ENCODE results near the gene LASP1. TPM values are rescaled to one million over a fixed set of nuclear protein-coding genes. Genes with fewer than 3 reads are reported as not detected.
"Not testable (repeated sequence)": the region's sequence is repeated elsewhere in the genome, so short reads cannot be mapped to it uniquely, and the experiment has no call there.

The LASP1 gene
- total and polyA plus RNA-seq, 8 donors = 33.7 to 183 (median 101) TPM

GRCh38 chr17:38947189-38947588 is 77.3 kb downstream of the LASP1 start:
- Histone ChIP-seq H3K9me3 (no peaks in the 10 kb centered on the region), H3K27me3 (no peaks in the 10 kb centered on the region), H3K36me3 (no peaks in the 10 kb centered on the region), H3K4me1 (peaks cover 0 to 13% (median 6%) of the 10 kb centered on the region in 4 donors), H3K4me3 (no peak overlapping the region), H3K27ac (no peak overlapping the region)
- no peak for TF ChIP-seq CTCF (IDR thresholded peaks at IDR 0.05)
- TF ChIP-seq POLR2A (IDR thresholded peaks at IDR 0.05) = no peak
- no peak for TF ChIP-seq EP300 (IDR thresholded peaks at IDR 0.05)
- TF ChIP-seq POLR2AphosphoS5 (IDR thresholded peaks at IDR 0.05) = no peak
- intact Hi-C loops (cut with DNase I; ENCODE audit: low total_unique reads) = no loop called here
- DNase-seq = no peak
- WGBS, 5 donors = 89 to 97% (median 91%) methylated on average over 2 of the region's 2 CpGs

- H3K4me3 ChIP-seq; H3K27ac ChIP-seq; H3K9me3 ChIP-seq; H3K27me3 ChIP-seq; H3K36me3 ChIP-seq; H3K4me1 ChIP-seq; DNase-seq; intact Hi-C loops (cut with DNase I; ENCODE audit: low total_unique reads): not testable (repeated sequence)
- 82 to 93% (median 88%) methylated on average over 7 of the region's 7 CpGs for WGBS, 5 donors
Observed at GRCh38 chr17:38953800-38954199, 83.9 kb downstream of the LASP1 start.

- Histone ChIP-seq H3K4me1 (no peaks in the 10 kb centered on the region), H3K27me3 (no peaks in the 10 kb centered on the region), H3K4me3 (no peak overlapping the region), H3K36me3 (no peaks in the 10 kb centered on the region), H3K27ac (no peak overlapping the region), H3K9me3 (no peaks in the 10 kb centered on the region)
- 0 to 4% (median 3%) methylated on average over 1 of the region's 1 CpG for WGBS, 5 donors
- no peak for DNase-seq
- TF ChIP-seq POLR2A (IDR thresholded peaks at IDR 0.05) (no peak), EP300 (IDR thresholded peaks at IDR 0.05) (no peak), CTCF (IDR thresholded peaks at IDR 0.05) (no peak), POLR2AphosphoS5 (IDR thresholded peaks at IDR 0.05) (no peak)
- intact Hi-C loops (cut with DNase I; ENCODE audit: low total_unique reads) = no loop called here
Observed at GRCh38 chr17:38958326-38958725, 88.5 kb downstream of the LASP1 start.

GRCh38 chr17:38958756-38959155 is 88.9 kb downstream of the LASP1 start:
- Histone ChIP-seq H3K4me1 (no peaks in the 10 kb centered on the region), H3K4me3 (no peak overlapping the region), H3K27ac (no peak overlapping the region), H3K9me3 (no peaks in the 10 kb centered on the region), H3K36me3 (no peaks in the 10 kb centered on the region), H3K27me3 (no peaks in the 10 kb centered on the region)
- no peak for DNase-seq
- intact Hi-C loops (cut with DNase I; ENCODE audit: low total_unique reads) = no loop called here
- TF ChIP-seq EP300 (IDR thresholded peaks at IDR 0.05) (no peak), POLR2AphosphoS5 (IDR thresholded peaks at IDR 0.05) (no peak), POLR2A (IDR thresholded peaks at IDR 0.05) (no peak), CTCF (IDR thresholded peaks at IDR 0.05) (no peak)

GRCh38 chr17:38959508-38959907 is 89.7 kb downstream of the LASP1 start:
- Histone ChIP-seq H3K27me3 (no peaks in the 10 kb centered on the region), H3K36me3 (no peaks in the 10 kb centered on the region), H3K27ac (no peak overlapping the region), H3K4me3 (no peak overlapping the region), H3K9me3 (no peaks in the 10 kb centered on the region), H3K4me1 (no peaks in the 10 kb centered on the region)
- intact Hi-C loops (cut with DNase I; ENCODE audit: low total_unique reads) = no loop called here
- WGBS, 5 donors = 72 to 92% (median 83%) methylated on average over 3 of the region's 3 CpGs
- no peak for DNase-seq
- TF ChIP-seq POLR2A (IDR thresholded peaks at IDR 0.05) (no peak), POLR2AphosphoS5 (IDR thresholded peaks at IDR 0.05) (no peak), CTCF (IDR thresholded peaks at IDR 0.05) (no peak)
